C4-2B (cell line): ENCODE data around the gene NOCT.
A peak's percentile ranks its signal among the peaks of the same experiment; 100 is the strongest.
"Not testable (repeated sequence)": the region's sequence is repeated elsewhere in the genome, so short reads cannot be mapped to it uniquely, and the experiment has no call there.

Experiments used
- H3K27ac ChIP-seq: fragments of 450-650 bp; 2 replicates; pipeline ENCODE4 v1.5.1; 2017
- ZFX ChIP-seq: fragments of 450-650 bp; IDR thresholded peaks from 2 replicates; pipeline ENCODE4 v1.6.1; 2017
- TF ChIP-seq, protein P1 (sequence below): fragments of 450-650 bp; conservative IDR thresholded peaks from 2 replicates; pipeline ENCODE4 v1.5.1; 2017; ENCODE audit warnings: mild to moderate bottlenecking

Gene NOCT

DNA sequence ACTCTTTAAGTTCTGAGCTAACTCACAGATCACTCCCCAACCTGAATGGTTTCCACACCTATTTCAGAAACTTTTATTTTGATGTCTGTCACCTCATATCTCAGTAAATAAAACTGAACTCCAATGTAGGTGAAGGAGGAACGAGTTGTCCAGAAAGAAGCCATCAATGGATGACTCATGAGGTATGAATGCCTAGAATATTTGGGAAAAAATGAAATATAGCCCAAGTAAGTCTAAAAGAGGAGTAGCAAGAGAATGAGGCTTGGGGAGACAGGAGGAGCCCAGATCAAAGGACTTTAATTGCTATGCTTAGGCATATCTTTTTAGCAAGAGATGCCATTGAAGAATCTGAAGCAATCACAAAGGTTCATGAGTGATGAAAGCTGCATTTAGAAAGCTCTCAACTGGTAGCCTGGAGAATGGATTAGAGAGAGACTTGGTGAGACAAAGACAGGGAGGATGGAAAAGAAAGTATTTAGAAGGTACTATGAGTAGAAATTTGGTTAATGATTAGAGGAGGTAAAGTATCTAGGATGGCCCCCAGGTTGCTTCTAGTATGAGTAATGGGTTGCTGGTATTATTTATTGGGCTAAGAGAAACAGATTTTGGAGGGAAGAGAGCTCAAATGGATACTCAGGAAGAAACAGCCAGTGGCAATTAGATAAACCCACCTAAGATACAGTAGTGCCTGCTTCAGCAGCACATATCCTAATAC is 39.4 kb downstream of the NOCT start:
- no peak overlapping the region for H3K27ac ChIP-seq
- TF ChIP-seq, protein P1, sequence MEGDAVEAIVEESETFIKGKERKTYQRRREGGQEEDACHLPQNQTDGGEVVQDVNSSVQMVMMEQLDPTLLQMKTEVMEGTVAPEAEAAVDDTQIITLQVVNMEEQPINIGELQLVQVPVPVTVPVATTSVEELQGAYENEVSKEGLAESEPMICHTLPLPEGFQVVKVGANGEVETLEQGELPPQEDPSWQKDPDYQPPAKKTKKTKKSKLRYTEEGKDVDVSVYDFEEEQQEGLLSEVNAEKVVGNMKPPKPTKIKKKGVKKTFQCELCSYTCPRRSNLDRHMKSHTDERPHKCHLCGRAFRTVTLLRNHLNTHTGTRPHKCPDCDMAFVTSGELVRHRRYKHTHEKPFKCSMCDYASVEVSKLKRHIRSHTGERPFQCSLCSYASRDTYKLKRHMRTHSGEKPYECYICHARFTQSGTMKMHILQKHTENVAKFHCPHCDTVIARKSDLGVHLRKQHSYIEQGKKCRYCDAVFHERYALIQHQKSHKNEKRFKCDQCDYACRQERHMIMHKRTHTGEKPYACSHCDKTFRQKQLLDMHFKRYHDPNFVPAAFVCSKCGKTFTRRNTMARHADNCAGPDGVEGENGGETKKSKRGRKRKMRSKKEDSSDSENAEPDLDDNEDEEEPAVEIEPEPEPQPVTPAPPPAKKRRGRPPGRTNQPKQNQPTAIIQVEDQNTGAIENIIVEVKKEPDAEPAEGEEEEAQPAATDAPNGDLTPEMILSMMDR = no peak
- no peak for TF ChIP-seq ZFX

GRCh38 chr4:139059026-139059425 is 43.4 kb downstream of the NOCT start:
- H3K27ac ChIP-seq = not testable (repeated sequence)

GRCh38 chr4:139060591-139060990 is 45.0 kb downstream of the NOCT start:
- TF ChIP-seq, protein P1 = no peak
- no peak for TF ChIP-seq ZFX
- H3K27ac ChIP-seq = no peak overlapping the region

- no peak for TF ChIP-seq ZFX
- TF ChIP-seq, protein P1 = no peak
- no peak overlapping the region for H3K27ac ChIP-seq
Measured at GRCh38 chr4:139076016-139076744, 60.6 kb downstream of the NOCT start.

DNA sequence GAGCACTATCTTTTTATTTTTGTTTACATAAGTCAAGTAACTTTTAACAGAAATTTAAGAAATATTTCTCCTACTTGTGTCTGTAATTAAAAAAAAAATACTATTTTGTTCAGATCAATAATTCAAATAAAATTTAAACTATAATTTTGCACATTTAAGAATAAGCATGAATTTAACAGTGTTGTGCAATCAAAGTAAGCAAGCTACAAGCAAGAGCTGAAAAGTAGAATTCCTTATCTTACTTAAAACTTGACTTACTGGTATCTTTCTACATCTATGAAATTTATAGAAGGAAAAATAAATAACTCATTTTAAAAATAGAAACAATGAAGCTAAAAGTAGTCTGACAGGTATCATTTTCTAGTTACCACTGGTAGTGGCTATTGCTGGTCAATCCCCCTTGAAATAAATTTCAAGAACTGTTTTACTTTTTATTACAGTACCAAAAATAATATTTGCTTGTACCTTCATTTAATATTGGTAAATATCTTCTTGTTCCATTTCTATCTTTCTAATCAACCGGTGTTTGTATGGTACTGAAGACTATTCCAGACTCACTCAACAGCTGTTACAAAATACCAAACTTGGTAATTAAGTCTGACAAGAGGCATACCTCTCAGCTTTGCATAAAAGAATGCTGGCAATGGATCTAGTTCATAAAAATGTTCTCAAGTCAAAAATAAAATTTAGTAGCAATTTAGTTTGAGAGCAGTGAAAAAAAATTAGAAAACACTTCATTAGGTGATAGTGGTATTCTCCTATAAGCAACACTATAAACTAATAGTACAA is 62.2 kb downstream of the NOCT start:
- H3K27ac ChIP-seq = no peak overlapping the region
- no peak for TF ChIP-seq ZFX
- TF ChIP-seq, protein P1 = no peak

- no peak overlapping the region for H3K27ac ChIP-seq
- TF ChIP-seq ZFX = no peak
- TF ChIP-seq, protein P1 = no peak
Measured at GRCh38 chr4:139078926-139079325, 63.3 kb downstream of the NOCT start.

GRCh38 chr4:139082750-139083606 is 67.4 kb downstream of the NOCT start:
- no peak for TF ChIP-seq ZFX
- TF ChIP-seq, protein P1 = no peak

More at GRCh38 chr4:139082750-139083606, 67.4 kb downstream of the NOCT start:
- peak overlapping the region; percentile 96 for H3K27ac ChIP-seq
